GM18498 (cell line): ENCODE data around the gene DLG2.
"Not testable (repeated sequence)": the region's sequence is repeated elsewhere in the genome, so short reads cannot be mapped to it uniquely, and the experiment has no call there.

Source experiments
- ATAC-seq: cut with Tn5 transposase; IDR thresholded peaks from one replicate; pipeline ENCODE4 v1.9.1; 2021; ENCODE audit warnings: mild to moderate bottlenecking, moderate library complexity; ENCODE audit not compliant: unreplicated experiment

Gene DLG2

DNA sequence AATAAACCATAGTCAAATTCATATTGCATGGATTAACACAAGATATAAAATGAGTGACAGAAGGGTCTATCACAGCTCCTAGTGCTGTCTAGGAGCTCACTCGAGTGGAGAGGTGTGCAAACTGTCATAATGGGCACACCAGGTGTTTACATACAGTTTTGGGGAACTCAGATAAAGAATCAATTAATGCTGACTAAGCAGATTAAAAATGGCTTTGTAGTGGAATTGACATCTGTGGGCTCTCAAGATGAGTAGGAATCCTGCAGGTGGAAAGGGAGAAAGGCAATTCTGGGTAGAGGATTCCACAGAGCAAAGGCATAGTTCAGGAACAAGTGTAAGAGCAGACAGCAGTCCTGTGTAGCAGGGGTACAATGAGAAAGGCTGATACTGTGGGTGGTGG, 1844.8 kb downstream of the DLG2 start:
- no peak for ATAC-seq

DNA sequence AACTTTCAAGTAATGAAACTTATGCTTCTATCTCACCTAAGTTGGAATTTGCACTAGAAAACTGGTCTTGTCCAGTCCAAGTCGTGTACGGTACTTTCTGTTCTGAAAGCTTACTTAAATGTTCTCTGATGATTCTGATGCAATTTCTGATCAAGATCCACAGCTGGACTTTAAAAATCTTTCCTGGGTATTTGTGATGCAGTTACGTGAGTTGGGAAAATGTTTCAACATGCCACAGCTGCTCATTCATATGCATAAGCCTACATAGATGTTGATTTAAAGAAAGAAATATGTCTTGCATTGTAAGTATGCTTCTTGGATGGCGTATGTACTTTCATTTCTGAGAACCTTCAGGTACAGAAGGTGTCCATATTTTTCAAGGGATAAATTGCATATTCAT, 1847.3 kb downstream of the DLG2 start:
- no peak for ATAC-seq

GRCh38 chr11:83778596-83778995, 1848.5 kb downstream of the DLG2 start:
- no peak for ATAC-seq

DNA sequence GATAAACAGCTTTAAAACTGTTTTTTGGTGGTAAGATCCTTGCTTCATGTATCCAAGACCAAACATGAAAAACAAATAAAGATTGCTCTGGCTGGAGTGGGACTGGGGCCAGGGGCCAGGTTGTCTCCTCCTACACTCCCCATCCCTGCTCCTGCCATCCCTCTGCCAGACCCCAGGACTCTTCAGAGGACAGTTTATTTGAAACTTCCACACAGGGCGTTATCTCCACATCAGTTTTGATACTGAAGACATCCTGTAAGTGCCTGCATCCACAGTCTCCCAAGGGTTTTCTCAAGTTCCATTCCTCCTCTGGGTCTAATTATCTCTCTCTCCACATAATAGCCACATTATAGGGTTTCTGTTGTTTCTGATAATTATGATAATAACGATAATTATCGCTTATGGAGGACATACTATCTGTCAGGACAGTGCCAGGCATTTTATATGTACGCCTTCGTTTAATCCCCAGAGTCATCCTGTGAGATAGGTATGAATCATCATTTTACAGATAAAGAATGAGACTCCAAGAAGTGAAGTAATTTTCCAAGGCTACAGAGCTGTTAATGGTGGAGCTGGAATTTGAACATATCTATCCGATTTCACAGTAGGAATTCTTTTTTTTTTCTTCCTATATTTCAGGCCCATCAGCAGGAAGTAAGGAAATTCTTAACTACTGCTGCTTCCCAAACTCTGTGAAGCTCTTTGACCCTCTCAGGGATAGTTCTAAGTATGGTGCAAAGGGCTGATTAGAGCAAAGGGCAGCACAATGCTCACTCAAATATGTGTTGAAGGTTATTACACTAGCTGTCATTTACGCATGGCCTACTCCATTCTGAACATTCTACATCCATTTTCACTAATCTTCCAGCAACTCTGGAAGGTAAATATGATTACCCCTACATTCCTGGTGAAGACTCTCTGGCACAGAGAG, 1852.9 kb downstream of the DLG2 start:
- ATAC-seq = no peak

DNA sequence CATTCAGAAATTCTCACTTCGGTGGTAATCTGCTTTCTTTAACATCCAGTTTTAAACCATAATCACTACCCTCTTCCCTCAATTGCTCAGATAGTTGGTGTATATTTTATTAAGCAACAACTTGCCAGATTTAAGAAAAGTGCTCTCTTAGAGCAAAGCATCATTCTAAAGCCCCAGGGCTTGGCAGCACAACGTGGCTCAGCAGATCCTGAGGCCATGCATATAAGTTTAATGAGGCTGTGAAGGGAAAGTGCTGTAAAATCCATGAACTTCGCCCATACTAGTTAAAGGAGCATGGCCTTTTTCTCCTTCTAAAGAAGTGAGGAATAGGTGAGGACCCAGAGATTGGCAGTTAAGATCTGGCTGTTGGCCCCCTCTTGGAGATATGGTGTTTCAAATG, 1858.7 kb downstream of the DLG2 start:
- ATAC-seq = no peak

DNA sequence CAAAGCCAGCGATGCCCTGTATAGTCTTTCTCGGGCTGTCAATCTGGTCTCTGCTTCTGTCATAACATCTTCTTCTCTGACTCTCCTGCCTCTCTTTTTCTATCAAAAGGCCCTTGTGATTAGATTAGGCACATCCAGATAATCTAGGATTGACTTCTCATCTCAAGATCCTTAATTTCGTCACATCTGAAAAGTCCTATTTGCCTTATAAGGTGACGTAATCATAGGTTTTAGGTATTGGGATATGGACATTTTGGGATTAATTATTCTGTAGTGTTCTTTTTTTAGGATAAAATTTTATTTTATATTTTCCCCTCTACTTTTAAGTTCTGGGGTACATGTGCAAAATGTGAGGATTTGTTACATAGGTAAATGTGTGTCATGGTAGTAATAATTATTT, 1860.2 kb downstream of the DLG2 start:
- no peak for ATAC-seq

DNA sequence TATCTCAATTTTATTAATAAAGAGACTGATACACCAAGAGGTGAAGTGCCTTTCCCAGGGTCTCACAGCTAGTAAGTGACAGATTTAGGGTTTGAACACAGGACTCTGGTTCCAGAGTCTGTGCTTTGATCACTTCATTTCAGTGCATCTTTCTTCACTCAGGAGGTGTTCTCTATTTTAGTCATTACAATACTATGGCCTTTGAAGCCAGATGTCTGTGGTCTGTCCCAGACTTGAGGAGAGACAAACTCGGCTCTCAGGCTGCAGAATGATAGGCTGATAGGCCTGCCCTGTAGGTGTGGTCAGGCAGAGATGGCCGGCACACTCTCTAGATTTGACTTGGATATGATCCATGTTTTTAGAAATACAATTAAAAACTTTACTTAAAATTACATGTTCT, 1862.5 kb downstream of the DLG2 start:
- ATAC-seq = no peak

- ATAC-seq = no peak
Measured at GRCh38 chr11:83760932-83761331, 1866.2 kb downstream of the DLG2 start.

DNA sequence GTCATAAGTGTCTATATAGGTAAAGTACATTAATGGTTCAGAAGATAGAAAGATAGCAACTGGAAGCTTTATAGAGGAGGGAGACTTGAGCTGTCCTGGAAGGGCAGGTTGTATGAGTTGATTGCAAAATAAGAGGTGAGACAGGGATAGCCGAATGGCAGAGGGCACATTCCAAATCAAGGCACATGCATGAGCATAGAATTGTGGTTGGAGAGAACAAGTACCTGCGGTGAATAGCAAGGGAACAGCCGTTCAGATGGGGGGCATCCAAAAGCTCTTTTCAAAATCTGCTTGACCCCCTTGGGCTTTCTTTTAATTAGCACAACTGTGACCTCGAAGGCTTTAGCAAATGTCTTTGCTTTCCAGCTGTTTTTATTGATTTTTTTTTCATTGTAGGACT, 1868.0 kb downstream of the DLG2 start:
- ATAC-seq = no peak

DNA sequence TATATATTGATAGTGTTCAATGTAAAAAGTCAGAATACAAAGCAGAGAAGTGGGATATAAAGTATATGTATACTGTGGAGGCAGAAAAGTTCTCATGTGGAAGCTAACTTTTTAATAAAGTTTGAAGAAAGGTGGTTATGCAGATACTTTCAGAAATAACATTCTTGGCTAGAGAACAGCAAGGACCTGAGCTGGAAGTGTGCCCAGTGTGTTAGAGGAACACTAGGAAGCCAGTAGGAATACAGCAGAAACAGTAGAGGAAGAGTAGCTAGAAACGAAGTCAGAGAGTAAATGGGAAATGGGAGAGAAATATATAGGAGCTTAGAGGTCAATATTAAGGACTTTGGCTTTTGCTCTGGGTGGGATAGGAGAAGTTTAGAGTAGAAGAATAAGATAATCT, 1876.1 kb downstream of the DLG2 start:
- no peak for ATAC-seq

- ATAC-seq = no peak
Measured at GRCh38 chr11:83746921-83747585, 1880.1 kb downstream of the DLG2 start.

DNA sequence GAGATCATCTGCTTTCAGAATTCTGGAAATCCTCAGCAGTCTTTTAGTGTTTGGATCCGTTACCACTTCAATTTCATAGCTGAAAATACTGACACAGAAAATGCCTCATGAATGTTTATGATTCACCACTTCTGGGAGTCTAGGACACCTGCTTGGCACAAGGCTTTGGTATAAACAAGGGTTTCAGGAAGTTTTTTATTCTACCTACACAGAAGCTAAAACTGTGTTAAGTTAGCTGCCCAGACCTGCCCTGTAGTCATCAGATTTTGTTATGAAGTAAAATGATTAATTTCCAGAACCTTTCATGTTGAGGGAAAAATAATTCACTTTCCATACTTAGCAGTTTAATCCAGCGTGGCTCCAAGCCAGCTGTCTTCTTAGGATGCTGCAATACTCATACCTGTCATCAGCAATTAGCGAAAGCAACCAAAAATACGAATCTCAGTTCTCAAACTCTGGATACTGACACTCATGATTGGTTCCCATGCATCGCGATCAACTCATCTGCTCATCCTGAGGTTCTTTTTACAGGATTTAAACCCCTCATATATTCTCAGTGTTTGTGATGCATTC, 1882.4 kb downstream of the DLG2 start:
- ATAC-seq = no peak

DNA sequence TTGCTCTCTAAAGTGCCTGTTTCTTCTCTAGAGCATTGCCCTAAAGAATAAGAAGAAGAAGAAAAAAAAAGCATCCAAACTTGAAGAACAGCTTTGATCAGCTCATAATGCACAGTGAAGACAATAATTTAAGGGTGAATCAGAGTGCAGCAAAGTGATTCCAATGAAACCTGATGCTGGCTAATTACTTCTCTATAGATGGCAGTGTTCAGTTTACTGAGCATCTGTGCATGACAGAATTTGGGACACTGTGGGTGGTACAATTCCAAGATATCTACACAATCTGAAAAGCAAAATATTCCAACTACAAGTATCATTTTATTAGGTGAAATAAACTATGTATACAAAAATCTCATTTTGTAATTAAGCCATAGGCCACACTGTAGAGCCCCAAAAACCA, 1890.5 kb downstream of the DLG2 start:
- no peak for ATAC-seq

DNA sequence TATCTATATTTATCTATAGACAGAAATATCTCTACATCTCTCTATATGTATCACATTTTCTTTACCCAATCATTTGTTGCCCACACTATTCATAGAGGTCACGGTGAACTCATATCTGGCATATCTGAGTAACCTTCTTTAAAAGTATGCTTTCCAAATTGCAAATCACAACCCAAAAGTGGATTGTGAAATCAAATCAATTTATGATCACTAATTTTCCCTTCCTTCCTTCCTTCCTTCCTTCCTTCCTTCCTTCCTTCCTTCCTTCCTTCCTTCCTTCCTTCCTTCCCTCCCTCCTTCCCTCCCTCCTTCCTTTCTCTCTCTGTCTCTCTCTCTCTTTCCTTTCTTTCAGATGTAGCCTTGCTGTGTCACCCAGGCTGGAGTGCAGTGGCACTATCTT, 1893.0 kb downstream of the DLG2 start:
- no peak for ATAC-seq

DNA sequence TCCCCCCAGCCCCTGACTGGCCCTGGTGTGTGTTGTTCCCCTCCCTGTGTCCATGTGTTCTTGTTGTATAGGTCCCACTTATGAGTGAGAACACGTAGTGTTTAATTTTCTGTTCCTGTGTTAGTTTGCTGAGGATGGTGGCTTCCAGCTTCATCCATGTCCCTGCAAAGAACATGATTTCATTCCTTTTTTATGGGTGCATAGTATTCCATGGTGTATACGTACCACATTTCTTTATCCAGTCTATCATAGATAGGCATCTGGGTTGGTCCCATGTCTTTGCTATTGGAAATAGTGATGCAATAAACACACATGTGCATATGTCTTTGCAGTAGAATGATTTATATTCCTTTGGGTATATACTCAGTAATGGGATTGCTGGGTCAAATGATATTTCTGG, 1895.9 kb downstream of the DLG2 start:
- not testable (repeated sequence) for ATAC-seq

- no peak for ATAC-seq
Measured at GRCh38 chr11:83728281-83728680, 1898.9 kb downstream of the DLG2 start.

DNA sequence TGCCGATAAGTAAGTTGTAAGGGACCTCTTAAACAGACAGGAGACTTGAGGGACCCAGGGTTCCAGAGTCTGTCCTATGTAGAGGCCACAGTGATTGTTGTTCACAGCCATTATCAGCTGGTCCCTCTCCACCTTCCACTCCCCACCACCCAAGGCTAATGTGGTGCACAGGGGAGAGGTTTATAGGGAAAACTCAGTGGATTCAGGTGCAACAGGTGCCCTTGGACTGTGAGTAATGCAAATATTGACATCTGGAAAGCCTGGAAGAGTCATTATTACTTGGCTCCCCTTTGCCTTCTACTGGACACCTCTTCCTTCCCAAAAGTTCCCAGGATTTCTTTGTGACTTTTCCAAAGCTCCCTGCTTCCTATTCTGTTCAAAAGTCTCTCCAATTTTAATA, 1899.9 kb downstream of the DLG2 start:
- ATAC-seq = no peak

DNA sequence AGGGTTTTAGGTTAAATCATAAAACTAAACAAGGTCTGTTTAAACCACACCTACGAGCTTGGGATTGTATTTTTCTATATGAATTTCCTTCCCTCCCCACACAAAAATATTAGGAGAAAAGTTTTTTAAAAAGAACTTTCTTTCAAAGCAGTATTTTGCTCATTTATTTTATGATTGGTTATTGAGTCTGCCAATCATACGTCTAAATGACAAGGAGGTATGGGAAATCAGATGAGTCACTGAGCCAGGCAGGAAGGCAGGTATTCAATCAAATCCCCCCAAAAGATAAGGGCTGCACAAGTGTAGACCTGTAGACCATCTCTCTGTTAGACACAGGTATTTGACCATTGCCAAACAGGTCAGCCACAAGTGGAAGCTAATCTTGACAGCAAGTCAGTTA, 1900.8 kb downstream of the DLG2 start:
- no peak for ATAC-seq

GRCh38 chr11:83725728-83726127, 1901.4 kb downstream of the DLG2 start:
- ATAC-seq = no peak

- no peak for ATAC-seq
Measured at GRCh38 chr11:83725269-83725560, 1901.9 kb downstream of the DLG2 start.

GRCh38 chr11:83723999-83724398, 1903.1 kb downstream of the DLG2 start:
- ATAC-seq = peak; percentile 76

GRCh38 chr11:83722392-83723119, 1904.6 kb downstream of the DLG2 start:
- ATAC-seq = no peak
